ENCODE data around the gene NAA40.

The NAA40 gene

GRCh38 chr11:63997104-63997700, 58.4 kb downstream of the NAA40 start:
- Histone ChIP-seq H3K4me3 (ENCODE audit: low read depth, low read length) (no peak overlapping the region), H3K27ac (ENCODE audit: extremely low read depth, low read depth, low read length) (no peak overlapping the region), H3K4me1 (ENCODE audit: control insufficient read depth, insufficient read depth, low read length) (no peaks in the 10 kb centered on the region), H3K36me3 (ENCODE audit: control insufficient read depth in 2 of 2, insufficient read depth in 1 of 2, low read length in 2 of 2) (peaks cover 4 to 72% of the 10 kb centered on the region in 2 experiments; a peak in 2 of 3 replicates), H3K9me3 (ENCODE audit: control insufficient read depth, insufficient read depth, low read depth, low read length) (no peaks in the 10 kb centered on the region)
- TF ChIP-seq ZEB2 (tag by site-specific recombination; IDR thresholded peaks at IDR 0.05) = 0 out of 2 replicates have a peak, but pooled peaks have one; percentile 7
- TF ChIP-seq, protein P1, sequence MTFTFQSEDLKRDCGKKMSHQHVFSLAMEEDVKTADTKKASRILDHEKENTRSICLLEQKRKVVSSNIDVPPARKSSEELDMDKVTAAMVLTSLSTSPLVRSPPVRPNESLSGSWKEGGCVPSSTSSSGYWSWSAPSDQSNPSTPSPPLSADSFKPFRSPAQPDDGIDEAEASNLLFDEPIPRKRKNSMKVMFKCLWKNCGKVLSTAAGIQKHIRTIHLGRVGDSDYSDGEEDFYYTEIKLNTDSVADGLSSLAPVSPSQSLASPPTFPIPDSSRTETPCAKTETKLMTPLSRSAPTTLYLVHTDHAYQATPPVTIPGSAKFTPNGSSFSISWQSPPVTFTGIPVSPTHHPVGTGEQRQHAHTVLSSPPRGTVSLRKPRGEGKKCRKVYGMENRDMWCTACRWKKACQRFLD (tag by site-specific recombination; IDR thresholded peaks at IDR 0.05) = no peak
- no peak for TF ChIP-seq ZNF777 (tag by site-specific recombination; IDR thresholded peaks at IDR 0.05; ENCODE audit: borderline replicate concordance)
- TF ChIP-seq, protein P2, sequence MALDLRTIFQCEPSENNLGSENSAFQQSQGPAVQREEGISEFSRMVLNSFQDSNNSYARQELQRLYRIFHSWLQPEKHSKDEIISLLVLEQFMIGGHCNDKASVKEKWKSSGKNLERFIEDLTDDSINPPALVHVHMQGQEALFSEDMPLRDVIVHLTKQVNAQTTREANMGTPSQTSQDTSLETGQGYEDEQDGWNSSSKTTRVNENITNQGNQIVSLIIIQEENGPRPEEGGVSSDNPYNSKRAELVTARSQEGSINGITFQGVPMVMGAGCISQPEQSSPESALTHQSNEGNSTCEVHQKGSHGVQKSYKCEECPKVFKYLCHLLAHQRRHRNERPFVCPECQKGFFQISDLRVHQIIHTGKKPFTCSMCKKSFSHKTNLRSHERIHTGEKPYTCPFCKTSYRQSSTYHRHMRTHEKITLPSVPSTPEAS (tag by site-specific recombination; IDR thresholded peaks at IDR 0.05) = no peak
- TF ChIP-seq ZNF324 (tag by site-specific recombination; IDR thresholded peaks at IDR 0.05) = no peak
- ChIA-PET POLR2A (no interaction called here), CTCF (no interaction called here)

- ChIA-PET CTCF (interaction anchor here (0.6 kb wide), 1 partner anchor 27 kb away, joined by 3 read pairs; no protein-coding TSS in a partner anchor), POLR2A (interaction anchor here (1.1 to 4.7 kb wide), 2 partner anchors 9 kb away, joined by 5 to 18 read pairs; no protein-coding TSS in a partner anchor)
- H3K9me3 ChIP-seq (ENCODE audit: control insufficient read depth, insufficient read depth, low read depth, low read length) = no peaks in the 10 kb centered on the region
- H3K4me1 ChIP-seq (ENCODE audit: control insufficient read depth, insufficient read depth, low read length) = no peaks in the 10 kb centered on the region
- peaks cover 4 to 70% of the 10 kb centered on the region in 2 experiments; a peak in 2 of 3 replicates for H3K36me3 ChIP-seq (ENCODE audit: control insufficient read depth in 2 of 2, insufficient read depth in 1 of 2, low read length in 2 of 2)
- H3K27ac ChIP-seq (ENCODE audit: extremely low read depth, low read depth, low read length) = no peak overlapping the region
- H3K4me3 ChIP-seq (ENCODE audit: low read depth, low read length) = no peak overlapping the region
- TF ChIP-seq, protein P3, sequence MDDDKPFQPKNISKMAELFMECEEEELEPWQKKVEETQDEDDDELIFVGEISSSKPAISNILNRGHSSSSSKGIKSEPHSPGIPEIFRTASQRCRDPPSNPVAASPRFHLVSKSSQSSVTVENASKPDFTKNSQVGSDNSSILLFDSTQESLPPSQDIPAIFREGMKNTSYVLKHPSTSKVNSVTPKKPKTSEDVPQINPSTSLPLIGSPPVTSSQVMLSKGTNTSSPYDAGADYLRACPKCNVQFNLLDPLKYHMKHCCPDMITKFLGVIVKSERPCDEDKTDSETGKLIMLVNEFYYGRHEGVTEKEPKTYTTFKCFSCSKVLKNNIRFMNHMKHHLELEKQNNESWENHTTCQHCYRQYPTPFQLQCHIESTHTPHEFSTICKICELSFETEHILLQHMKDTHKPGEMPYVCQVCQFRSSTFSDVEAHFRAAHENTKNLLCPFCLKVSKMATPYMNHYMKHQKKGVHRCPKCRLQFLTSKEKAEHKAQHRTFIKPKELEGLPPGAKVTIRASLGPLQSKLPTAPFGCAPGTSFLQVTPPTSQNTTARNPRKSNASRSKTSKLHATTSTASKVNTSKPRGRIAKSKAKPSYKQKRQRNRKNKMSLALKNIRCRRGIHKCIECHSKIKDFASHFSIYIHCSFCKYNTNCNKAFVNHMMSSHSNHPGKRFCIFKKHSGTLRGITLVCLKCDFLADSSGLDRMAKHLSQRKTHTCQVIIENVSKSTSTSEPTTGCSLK (tag by site-specific recombination; IDR thresholded peaks at IDR 0.05) = no peak
- TF ChIP-seq SP3 (tag by site-specific recombination; IDR thresholded peaks at IDR 0.05) (no peak), ZNF843 (tag by site-specific recombination; IDR thresholded peaks at IDR 0.05) (no peak), ZNF416 (tag by site-specific recombination; IDR thresholded peaks at IDR 0.05) (no peak), ZBTB1 (tag by site-specific recombination; IDR thresholded peaks at IDR 0.05) (no peak), HOXD13 (CRISPR knock-in tag; IDR thresholded peaks at IDR 0.05; ENCODE audit: borderline replicate concordance) (no peak), GLIS1 (tag by site-specific recombination; IDR thresholded peaks at IDR 0.05) (peak; percentile 25; the same call in 1 of the 2 replicates), ZNF350 (tag by site-specific recombination; IDR thresholded peaks at IDR 0.05) (no peak), SALL2 (tag by site-specific recombination; IDR thresholded peaks at IDR 0.05; ENCODE audit: borderline replicate concordance) (no peak), ZNF558 (tag by site-specific recombination; IDR thresholded peaks at IDR 0.05) (no peak), TRIM28 (IDR thresholded peaks at IDR 0.05; ENCODE audit: borderline replicate concordance, low read length) (no peak), ZNF112 (tag by site-specific recombination; IDR thresholded peaks at IDR 0.05) (no peak), ZNF394 (tag by site-specific recombination; IDR thresholded peaks at IDR 0.05; ENCODE audit: borderline replicate concordance) (no peak)
- TF ChIP-seq, protein P4, sequence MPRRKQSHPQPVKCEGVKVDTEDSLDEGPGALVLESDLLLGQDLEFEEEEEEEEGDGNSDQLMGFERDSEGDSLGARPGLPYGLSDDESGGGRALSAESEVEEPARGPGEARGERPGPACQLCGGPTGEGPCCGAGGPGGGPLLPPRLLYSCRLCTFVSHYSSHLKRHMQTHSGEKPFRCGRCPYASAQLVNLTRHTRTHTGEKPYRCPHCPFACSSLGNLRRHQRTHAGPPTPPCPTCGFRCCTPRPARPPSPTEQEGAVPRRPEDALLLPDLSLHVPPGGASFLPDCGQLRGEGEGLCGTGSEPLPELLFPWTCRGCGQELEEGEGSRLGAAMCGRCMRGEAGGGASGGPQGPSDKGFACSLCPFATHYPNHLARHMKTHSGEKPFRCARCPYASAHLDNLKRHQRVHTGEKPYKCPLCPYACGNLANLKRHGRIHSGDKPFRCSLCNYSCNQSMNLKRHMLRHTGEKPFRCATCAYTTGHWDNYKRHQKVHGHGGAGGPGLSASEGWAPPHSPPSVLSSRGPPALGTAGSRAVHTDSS (tag by site-specific recombination; IDR thresholded peaks at IDR 0.05) = no peak
- TF ChIP-seq, protein P2 (tag by site-specific recombination; IDR thresholded peaks at IDR 0.05) = no peak
- TF ChIP-seq, protein P5, sequence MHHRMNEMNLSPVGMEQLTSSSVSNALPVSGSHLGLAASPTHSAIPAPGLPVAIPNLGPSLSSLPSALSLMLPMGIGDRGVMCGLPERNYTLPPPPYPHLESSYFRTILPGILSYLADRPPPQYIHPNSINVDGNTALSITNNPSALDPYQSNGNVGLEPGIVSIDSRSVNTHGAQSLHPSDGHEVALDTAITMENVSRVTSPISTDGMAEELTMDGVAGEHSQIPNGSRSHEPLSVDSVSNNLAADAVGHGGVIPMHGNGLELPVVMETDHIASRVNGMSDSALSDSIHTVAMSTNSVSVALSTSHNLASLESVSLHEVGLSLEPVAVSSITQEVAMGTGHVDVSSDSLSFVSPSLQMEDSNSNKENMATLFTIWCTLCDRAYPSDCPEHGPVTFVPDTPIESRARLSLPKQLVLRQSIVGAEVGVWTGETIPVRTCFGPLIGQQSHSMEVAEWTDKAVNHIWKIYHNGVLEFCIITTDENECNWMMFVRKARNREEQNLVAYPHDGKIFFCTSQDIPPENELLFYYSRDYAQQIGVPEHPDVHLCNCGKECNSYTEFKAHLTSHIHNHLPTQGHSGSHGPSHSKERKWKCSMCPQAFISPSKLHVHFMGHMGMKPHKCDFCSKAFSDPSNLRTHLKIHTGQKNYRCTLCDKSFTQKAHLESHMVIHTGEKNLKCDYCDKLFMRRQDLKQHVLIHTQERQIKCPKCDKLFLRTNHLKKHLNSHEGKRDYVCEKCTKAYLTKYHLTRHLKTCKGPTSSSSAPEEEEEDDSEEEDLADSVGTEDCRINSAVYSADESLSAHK (tag by site-specific recombination; IDR thresholded peaks at IDR 0.05) = no peak
- TF ChIP-seq, protein P6, sequence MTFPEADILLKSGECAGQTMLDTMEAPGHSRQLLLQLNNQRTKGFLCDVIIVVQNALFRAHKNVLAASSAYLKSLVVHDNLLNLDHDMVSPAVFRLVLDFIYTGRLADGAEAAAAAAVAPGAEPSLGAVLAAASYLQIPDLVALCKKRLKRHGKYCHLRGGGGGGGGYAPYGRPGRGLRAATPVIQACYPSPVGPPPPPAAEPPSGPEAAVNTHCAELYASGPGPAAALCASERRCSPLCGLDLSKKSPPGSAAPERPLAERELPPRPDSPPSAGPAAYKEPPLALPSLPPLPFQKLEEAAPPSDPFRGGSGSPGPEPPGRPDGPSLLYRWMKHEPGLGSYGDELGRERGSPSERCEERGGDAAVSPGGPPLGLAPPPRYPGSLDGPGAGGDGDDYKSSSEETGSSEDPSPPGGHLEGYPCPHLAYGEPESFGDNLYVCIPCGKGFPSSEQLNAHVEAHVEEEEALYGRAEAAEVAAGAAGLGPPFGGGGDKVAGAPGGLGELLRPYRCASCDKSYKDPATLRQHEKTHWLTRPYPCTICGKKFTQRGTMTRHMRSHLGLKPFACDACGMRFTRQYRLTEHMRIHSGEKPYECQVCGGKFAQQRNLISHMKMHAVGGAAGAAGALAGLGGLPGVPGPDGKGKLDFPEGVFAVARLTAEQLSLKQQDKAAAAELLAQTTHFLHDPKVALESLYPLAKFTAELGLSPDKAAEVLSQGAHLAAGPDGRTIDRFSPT (tag by site-specific recombination; IDR thresholded peaks at IDR 0.05) = peak; percentile 54
These were observed 59.1 kb downstream of the NAA40 start for GRCh38 chr11:63997801-63998337.

Data from HEK293 (cell line).